Measurements from ENCODE around the gene RAP1A. TPM values are rescaled to one million over a fixed set of nuclear protein-coding genes. Genes with fewer than 3 reads are reported as not detected.

RAP1A gene
- polyA plus RNA-seq, 2 donors, result 56.8 to 60.2 TPM

DNA sequence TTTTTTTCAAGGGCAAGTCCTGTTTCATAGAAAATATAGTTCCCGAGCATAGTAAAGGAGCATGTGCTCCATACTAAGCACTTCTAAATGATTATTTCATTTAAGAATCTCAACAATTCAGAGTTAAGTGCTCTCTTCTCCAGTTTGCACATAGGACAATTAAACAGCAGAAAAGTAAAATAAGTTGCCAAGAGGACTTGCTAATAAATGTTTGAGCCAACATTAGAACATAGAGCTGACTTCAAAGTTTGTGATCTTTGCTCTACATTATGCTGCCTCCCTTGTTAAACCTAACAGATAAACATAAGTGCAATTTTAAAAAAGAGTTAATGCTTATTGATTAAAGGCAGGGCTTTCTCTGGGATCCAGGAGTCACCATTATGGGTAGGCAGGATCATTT lies 23.8 kb upstream of the RAP1A start:
- Histone ChIP-seq H3K27ac (ENCODE audit: low read depth in 2 of 2, low read length in 1 of 2) (no peak overlapping the region), H3K4me1 (ENCODE audit: control insufficient read depth in 2 of 2, insufficient read depth in 2 of 2, low read length in 1 of 2) (peaks cover 2 to 3% of the 10 kb centered on the region in 2 donors)
- WGBS, 2 donors, result 83 to 89% methylated on average over 1 of the region's 1 CpG

DNA sequence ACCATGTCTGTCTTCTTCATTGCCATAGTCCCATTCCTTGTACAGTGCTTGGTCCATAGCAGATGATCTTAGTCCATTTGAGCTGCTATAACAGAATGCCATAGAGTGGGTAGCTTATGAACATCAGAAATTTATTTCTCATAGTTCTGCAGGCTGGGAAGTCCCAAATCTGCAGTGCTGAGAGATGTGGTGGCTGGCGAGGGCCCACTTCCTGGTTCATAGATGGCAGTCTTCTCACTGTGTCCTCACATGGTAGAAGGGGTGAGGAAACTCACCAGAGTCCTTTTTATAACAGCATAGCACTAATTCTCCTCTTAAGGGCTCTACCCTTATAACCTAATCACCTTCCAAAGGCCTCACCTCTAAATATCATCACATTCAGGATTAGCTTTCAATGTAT lies 23.1 kb upstream of the RAP1A start:
- H3K36me3 ChIP-seq (ENCODE audit: control insufficient read depth in 2 of 2, insufficient read depth in 2 of 2, low read length in 1 of 2), result no peaks in the 10 kb centered on the region
- WGBS, 2 donors, result 79 to 84% methylated on average over 1 of the region's 1 CpG
- H3K9me3 ChIP-seq (ENCODE audit: control insufficient read depth in 2 of 2, insufficient read depth in 1 of 2, low read depth in 1 of 2, low read length in 1 of 2), result no peaks in the 10 kb centered on the region
- no peaks in the 10 kb centered on the region for H3K27me3 ChIP-seq (ENCODE audit: control insufficient read depth in 1 of 2, insufficient read depth in 2 of 2, low read length in 2 of 2)
- no peak overlapping the region for H3K27ac ChIP-seq (ENCODE audit: low read depth in 2 of 2, low read length in 1 of 2)
- no peak overlapping the region for H3K4me3 ChIP-seq (ENCODE audit: low read depth in 1 of 2, low read length in 2 of 2)
- peaks cover 2 to 3% of the 10 kb centered on the region in 2 donors for H3K4me1 ChIP-seq (ENCODE audit: control insufficient read depth in 2 of 2, insufficient read depth in 2 of 2, low read length in 1 of 2)

More for the DNA sequence above, 23.8 kb upstream of the RAP1A start:
- H3K27me3 ChIP-seq (ENCODE audit: control insufficient read depth in 1 of 2, insufficient read depth in 2 of 2, low read length in 2 of 2), result no peaks in the 10 kb centered on the region
- H3K36me3 ChIP-seq (ENCODE audit: control insufficient read depth in 2 of 2, insufficient read depth in 2 of 2, low read length in 1 of 2), result no peaks in the 10 kb centered on the region
- H3K4me3 ChIP-seq (ENCODE audit: low read depth in 1 of 2, low read length in 2 of 2), result no peak overlapping the region
- H3K9me3 ChIP-seq (ENCODE audit: control insufficient read depth in 2 of 2, insufficient read depth in 1 of 2, low read depth in 1 of 2, low read length in 1 of 2), result no peaks in the 10 kb centered on the region

DNA sequence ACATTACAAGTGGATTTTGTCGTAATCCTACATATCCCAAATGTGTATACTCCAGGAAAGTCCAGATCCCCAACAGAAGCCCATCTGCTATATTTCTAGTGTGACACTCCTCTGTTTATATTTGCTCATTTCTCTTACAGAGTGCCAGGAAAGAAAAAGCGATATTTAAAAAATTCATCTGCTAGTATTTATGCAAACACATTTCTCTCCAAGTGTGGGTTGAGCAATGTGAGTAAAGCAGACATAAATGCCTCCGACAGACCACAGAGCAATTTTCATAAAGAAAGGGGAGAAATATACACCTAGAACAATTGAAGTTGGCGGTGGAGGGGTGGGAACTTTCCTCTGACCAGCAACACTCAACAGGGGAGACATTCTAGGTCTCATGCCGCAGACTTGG lies 22.2 kb upstream of the RAP1A start:
- Histone ChIP-seq H3K4me3 (ENCODE audit: low read depth in 1 of 2, low read length in 2 of 2) (no peak overlapping the region), H3K27me3 (ENCODE audit: control insufficient read depth in 1 of 2, insufficient read depth in 2 of 2, low read length in 2 of 2) (no peaks in the 10 kb centered on the region), H3K27ac (ENCODE audit: low read depth in 2 of 2, low read length in 1 of 2) (peak overlapping the region in 1 of 2 donors; percentile 85), H3K9me3 (ENCODE audit: control insufficient read depth in 2 of 2, insufficient read depth in 1 of 2, low read depth in 1 of 2, low read length in 1 of 2) (no peaks in the 10 kb centered on the region), H3K4me1 (ENCODE audit: control insufficient read depth in 2 of 2, insufficient read depth in 2 of 2, low read length in 1 of 2) (peaks cover 0 to 2% of the 10 kb centered on the region in 2 donors), H3K36me3 (ENCODE audit: control insufficient read depth in 2 of 2, insufficient read depth in 2 of 2, low read length in 1 of 2) (no peaks in the 10 kb centered on the region)
- 65 to 66% methylated on average over 5 of the region's 5 CpGs for WGBS, 2 donors

DNA sequence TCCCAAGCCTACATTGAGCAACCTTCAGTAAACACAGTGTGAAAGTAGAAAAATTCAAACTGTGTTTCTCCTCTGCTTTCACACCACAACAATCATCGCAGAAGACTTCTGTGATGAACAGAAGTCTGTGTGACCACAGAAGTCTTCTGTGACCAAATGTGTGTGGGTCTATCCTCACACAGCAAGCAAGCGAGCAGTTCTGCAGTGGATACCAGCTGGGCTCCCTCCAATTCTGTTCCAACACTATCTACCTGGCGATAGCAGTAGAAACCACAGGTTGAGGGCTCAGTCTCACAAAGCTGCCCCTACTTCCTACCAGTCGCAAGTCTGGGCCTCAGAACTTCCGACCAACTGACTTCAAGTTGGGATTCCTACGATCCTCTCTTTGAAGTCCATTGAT lies 21.0 kb upstream of the RAP1A start:
- no peaks in the 10 kb centered on the region for H3K36me3 ChIP-seq (ENCODE audit: control insufficient read depth in 2 of 2, insufficient read depth in 2 of 2, low read length in 1 of 2)
- no peak overlapping the region for H3K4me3 ChIP-seq (ENCODE audit: low read depth in 1 of 2, low read length in 2 of 2)
- no peaks in the 10 kb centered on the region for H3K4me1 ChIP-seq (ENCODE audit: control insufficient read depth in 2 of 2, insufficient read depth in 2 of 2, low read length in 1 of 2)
- 84 to 88% methylated on average over 6 of the region's 6 CpGs for WGBS, 2 donors
- no peak overlapping the region for H3K27ac ChIP-seq (ENCODE audit: low read depth in 2 of 2, low read length in 1 of 2)
- H3K9me3 ChIP-seq (ENCODE audit: control insufficient read depth in 2 of 2, insufficient read depth in 1 of 2, low read depth in 1 of 2, low read length in 1 of 2), result no peaks in the 10 kb centered on the region
- no peaks in the 10 kb centered on the region for H3K27me3 ChIP-seq (ENCODE audit: control insufficient read depth in 1 of 2, insufficient read depth in 2 of 2, low read length in 2 of 2)

DNA sequence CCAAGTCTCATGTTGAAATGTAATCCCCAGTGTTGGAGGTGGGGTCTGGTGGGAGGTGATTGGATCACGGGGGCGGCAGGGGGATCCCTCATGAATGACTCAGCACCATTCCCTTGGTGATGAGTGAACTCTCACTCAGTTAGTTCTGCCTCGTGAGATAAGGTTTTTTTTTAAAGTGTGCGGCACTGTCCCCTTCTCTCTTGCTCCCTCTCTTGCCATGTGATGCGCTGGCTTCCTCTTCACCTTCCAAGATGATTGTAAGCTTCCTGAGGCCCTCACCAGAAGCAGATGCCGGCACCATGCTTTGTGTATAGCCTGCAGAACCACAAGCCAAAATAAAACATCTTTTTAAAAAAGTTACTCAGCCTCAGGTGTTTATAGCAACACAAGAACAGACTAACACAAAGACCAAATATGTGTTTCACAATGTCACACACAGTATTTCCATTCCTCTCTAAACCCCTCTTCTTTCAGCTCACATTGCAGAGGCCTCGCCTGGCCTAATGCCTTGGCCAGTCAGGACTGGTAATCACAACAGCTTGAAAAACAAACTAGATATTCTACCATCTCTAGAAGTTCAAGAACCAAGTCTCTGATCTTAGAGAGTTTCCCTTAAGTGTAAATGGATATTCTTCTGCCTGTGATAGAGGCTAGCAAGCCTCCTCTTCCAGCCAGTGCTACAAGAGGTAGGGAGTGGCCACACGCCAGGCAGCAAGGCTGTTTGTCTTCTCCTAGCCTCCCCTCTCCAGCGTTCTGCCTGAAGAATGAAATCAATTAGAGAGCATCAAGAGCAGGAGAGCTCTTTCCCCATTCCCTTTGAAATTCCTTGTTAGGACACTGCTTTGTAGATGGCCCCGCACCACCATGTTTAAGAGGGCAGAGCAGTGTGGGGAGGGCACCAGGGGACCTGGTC lies 19.6 kb upstream of the RAP1A start:
- 69 to 81% methylated on average over 10 of the region's 10 CpGs for WGBS, 2 donors
- Histone ChIP-seq H3K9me3 (ENCODE audit: control insufficient read depth in 2 of 2, insufficient read depth in 1 of 2, low read depth in 1 of 2, low read length in 1 of 2) (no peaks in the 10 kb centered on the region), H3K36me3 (ENCODE audit: control insufficient read depth in 2 of 2, insufficient read depth in 2 of 2, low read length in 1 of 2) (no peaks in the 10 kb centered on the region), H3K27ac (ENCODE audit: low read depth in 2 of 2, low read length in 1 of 2) (peak overlapping the region in 1 of 2 donors; percentile 48), H3K4me1 (ENCODE audit: control insufficient read depth in 2 of 2, insufficient read depth in 2 of 2, low read length in 1 of 2) (no peaks in the 10 kb centered on the region), H3K27me3 (ENCODE audit: control insufficient read depth in 1 of 2, insufficient read depth in 2 of 2, low read length in 2 of 2) (no peaks in the 10 kb centered on the region), H3K4me3 (ENCODE audit: low read depth in 1 of 2, low read length in 2 of 2) (no peak overlapping the region)

DNA sequence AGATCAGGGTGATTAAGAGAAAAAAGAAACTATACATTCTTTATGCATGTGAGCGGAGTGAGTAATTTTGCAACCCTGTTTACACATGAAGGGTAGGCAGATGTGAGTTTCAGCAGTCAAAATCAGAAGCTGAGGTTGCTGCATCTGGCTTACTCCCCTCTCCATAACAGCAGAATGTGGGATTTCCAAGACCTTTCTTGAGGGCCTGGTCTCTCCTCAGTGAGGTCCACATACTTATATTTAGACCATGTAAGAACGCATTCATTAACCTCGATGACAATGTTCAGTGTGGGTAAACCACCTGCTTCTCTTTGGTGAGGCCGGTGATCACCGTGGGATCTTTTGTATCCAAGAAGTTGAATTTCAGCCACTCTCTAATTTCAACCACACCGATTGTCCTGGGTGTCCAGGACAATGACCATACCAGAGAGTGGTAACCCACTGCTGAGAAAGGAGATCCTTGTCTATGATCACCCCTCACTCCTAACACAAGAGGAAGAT lies 18.7 kb upstream of the RAP1A start:
- Histone ChIP-seq H3K36me3 (ENCODE audit: control insufficient read depth in 2 of 2, insufficient read depth in 2 of 2, low read length in 1 of 2) (no peaks in the 10 kb centered on the region), H3K27ac (ENCODE audit: low read depth in 2 of 2, low read length in 1 of 2) (no peak overlapping the region), H3K9me3 (ENCODE audit: control insufficient read depth in 2 of 2, insufficient read depth in 1 of 2, low read depth in 1 of 2, low read length in 1 of 2) (no peaks in the 10 kb centered on the region), H3K4me3 (ENCODE audit: low read depth in 1 of 2, low read length in 2 of 2) (no peak overlapping the region), H3K4me1 (ENCODE audit: control insufficient read depth in 2 of 2, insufficient read depth in 2 of 2, low read length in 1 of 2) (peaks cover 0 to 2% of the 10 kb centered on the region in 2 donors), H3K27me3 (ENCODE audit: control insufficient read depth in 1 of 2, insufficient read depth in 2 of 2, low read length in 2 of 2) (no peaks in the 10 kb centered on the region)
- 72 to 73% methylated on average over 6 of the region's 6 CpGs for WGBS, 2 donors

DNA sequence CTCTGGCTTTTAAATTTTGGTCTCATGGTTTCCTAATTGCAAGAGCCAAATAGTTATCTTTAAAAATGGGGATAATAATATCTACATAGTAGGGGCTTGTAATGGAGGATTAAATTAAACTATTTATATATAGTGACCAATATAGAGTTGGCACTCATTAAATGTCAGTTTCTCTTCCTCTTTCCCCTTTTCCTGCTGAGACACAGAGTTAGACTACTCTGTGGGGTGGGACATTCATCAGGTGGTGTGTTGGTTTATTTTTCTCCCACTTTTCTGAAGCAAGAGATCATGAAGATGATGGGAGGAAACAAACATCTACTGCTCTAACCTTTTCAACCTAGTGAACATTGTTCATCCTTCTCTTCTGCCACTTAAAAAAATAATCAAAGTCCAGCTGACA lies 17.3 kb upstream of the RAP1A start:
- Histone ChIP-seq H3K36me3 (ENCODE audit: control insufficient read depth in 2 of 2, insufficient read depth in 2 of 2, low read length in 1 of 2) (no peaks in the 10 kb centered on the region), H3K27me3 (ENCODE audit: control insufficient read depth in 1 of 2, insufficient read depth in 2 of 2, low read length in 2 of 2) (no peaks in the 10 kb centered on the region), H3K4me1 (ENCODE audit: control insufficient read depth in 2 of 2, insufficient read depth in 2 of 2, low read length in 1 of 2) (peaks cover 2% of the 10 kb centered on the region in 2 donors), H3K27ac (ENCODE audit: low read depth in 2 of 2, low read length in 1 of 2) (no peak overlapping the region), H3K9me3 (ENCODE audit: control insufficient read depth in 2 of 2, insufficient read depth in 1 of 2, low read depth in 1 of 2, low read length in 1 of 2) (no peaks in the 10 kb centered on the region), H3K4me3 (ENCODE audit: low read depth in 1 of 2, low read length in 2 of 2) (no peak overlapping the region)

DNA sequence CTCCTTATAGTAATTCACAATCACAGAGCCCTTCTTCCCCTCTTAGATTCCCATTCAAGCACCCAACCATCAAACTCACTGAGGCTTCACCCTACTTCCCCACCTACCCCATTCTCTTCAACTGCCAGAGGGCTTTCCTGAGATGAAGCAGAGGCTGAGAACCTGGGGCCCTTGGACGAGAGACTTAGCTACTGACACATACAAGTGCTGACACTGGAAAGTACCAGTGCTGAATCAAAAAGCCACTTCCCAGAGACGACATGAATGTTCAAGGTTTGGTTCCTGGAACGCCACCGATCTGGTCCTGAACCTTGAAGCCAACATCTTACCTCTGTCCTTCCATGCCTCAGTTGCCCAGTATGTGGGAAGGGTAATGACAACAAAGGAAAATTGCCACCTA lies 16.6 kb upstream of the RAP1A start:
- Histone ChIP-seq H3K9me3 (ENCODE audit: control insufficient read depth in 2 of 2, insufficient read depth in 1 of 2, low read depth in 1 of 2, low read length in 1 of 2) (no peaks in the 10 kb centered on the region), H3K4me1 (ENCODE audit: control insufficient read depth in 2 of 2, insufficient read depth in 2 of 2, low read length in 1 of 2) (peaks cover 2% of the 10 kb centered on the region in 2 donors), H3K27ac (ENCODE audit: low read depth in 2 of 2, low read length in 1 of 2) (no peak overlapping the region), H3K36me3 (ENCODE audit: control insufficient read depth in 2 of 2, insufficient read depth in 2 of 2, low read length in 1 of 2) (no peaks in the 10 kb centered on the region), H3K27me3 (ENCODE audit: control insufficient read depth in 1 of 2, insufficient read depth in 2 of 2, low read length in 2 of 2) (no peaks in the 10 kb centered on the region), H3K4me3 (ENCODE audit: low read depth in 1 of 2, low read length in 2 of 2) (no peak overlapping the region)
- WGBS, 2 donors, result 78 to 80% methylated on average over 4 of the region's 4 CpGs

DNA sequence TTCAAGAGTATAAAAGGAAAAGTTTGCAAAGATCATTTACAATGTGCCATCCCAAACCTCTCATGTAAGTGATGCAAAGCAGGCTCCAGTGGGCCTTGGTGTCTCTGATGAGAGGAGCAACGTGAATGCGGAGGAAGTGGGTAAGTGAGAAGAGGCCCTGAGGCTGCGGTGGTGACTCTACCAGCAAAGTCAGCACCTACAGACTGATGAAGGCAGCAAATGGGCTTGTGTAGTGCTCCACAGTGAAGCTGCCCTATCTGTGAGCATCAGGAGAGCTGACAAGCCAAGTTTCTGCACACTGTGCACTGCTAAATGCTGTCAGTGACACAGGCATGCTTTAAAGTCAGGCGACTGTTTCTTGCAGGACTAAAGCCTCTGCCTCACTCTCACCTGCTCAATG lies 15.6 kb upstream of the RAP1A start:
- WGBS, 2 donors, result 72 to 74% methylated on average over 4 of the region's 4 CpGs
- H3K27ac ChIP-seq (ENCODE audit: low read depth in 2 of 2, low read length in 1 of 2), result no peak overlapping the region
- no peaks in the 10 kb centered on the region for H3K27me3 ChIP-seq (ENCODE audit: control insufficient read depth in 1 of 2, insufficient read depth in 2 of 2, low read length in 2 of 2)
- no peaks in the 10 kb centered on the region for H3K9me3 ChIP-seq (ENCODE audit: control insufficient read depth in 2 of 2, insufficient read depth in 1 of 2, low read depth in 1 of 2, low read length in 1 of 2)
- no peak overlapping the region for H3K4me3 ChIP-seq (ENCODE audit: low read depth in 1 of 2, low read length in 2 of 2)
- H3K36me3 ChIP-seq (ENCODE audit: control insufficient read depth in 2 of 2, insufficient read depth in 2 of 2, low read length in 1 of 2), result no peaks in the 10 kb centered on the region
- H3K4me1 ChIP-seq (ENCODE audit: control insufficient read depth in 2 of 2, insufficient read depth in 2 of 2, low read length in 1 of 2), result peaks cover 2% of the 10 kb centered on the region in 2 donors

DNA sequence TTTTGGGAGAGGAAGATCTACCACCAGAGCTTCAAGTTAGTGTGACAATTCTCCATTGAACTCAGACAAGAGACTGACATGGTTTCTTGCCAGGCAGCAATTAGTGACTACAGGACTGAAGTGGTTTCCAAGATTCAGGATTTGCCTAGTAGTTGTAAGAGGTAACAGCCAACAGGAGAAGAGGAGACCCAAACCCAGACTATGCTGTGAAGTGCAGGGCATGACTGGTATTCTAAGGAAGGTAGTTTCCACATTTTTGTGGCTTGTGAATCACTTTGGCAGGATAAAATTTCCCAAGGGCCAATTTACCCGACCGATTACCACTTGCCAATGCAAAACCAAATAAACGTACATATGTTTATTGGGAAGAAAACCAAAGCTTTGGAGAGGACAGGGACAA lies 14.7 kb upstream of the RAP1A start:
- 45 to 50% methylated on average over 3 of the region's 3 CpGs for WGBS, 2 donors

More for the DNA sequence above, 14.7 kb upstream of the RAP1A start:
- Histone ChIP-seq H3K4me1 (ENCODE audit: control insufficient read depth in 2 of 2, insufficient read depth in 2 of 2, low read length in 1 of 2) (peaks cover 2% of the 10 kb centered on the region in 2 donors), H3K27ac (ENCODE audit: low read depth in 2 of 2, low read length in 1 of 2) (peak overlapping the region in 1 of 2 donors; percentile 9), H3K4me3 (ENCODE audit: low read depth in 1 of 2, low read length in 2 of 2) (no peak overlapping the region), H3K27me3 (ENCODE audit: control insufficient read depth in 1 of 2, insufficient read depth in 2 of 2, low read length in 2 of 2) (no peaks in the 10 kb centered on the region), H3K9me3 (ENCODE audit: control insufficient read depth in 2 of 2, insufficient read depth in 1 of 2, low read depth in 1 of 2, low read length in 1 of 2) (no peaks in the 10 kb centered on the region), H3K36me3 (ENCODE audit: control insufficient read depth in 2 of 2, insufficient read depth in 2 of 2, low read length in 1 of 2) (no peaks in the 10 kb centered on the region)
